ENCODE results near the gene FGF22.
"Not testable (repeated sequence)": the region's sequence is repeated elsewhere in the genome, so short reads cannot be mapped to it uniquely, and the experiment has no call there.

Gene FGF22

DNA sequence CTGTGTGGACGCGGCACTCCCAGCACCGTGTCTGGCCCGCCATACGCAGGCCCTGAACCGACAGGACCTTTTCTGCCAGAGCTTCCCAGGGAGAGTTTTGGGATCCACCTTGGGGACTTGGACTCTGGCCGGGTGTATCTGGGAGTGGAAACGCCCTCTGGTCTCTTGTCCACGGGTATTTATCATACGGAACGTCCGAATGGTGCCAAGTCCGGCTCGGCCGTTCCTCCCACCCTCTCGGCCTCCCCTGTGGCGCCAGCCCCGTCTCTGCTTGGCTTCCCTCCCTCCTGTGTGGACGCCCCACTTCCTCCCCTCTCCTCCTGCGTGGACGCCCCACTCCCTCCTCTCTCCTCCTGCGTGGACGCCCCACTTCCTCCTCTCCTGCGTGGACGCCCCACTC lies 37.9 kb upstream of the FGF22 start:
- no peak overlapping the region for H3K4me3 ChIP-seq (replicated peaks; ENCODE audit: low read depth, low read length)
- TF ChIP-seq CTCF (IDR thresholded peaks at IDR 0.05; ENCODE audit: low read length, missing control alignments) = no peak
- no peak for DNase-seq (ENCODE audit: low read depth)

- H3K4me3 ChIP-seq (replicated peaks; ENCODE audit: low read depth, low read length) = no peak overlapping the region
- DNase-seq (ENCODE audit: low read depth) = no peak
- no peak for TF ChIP-seq CTCF (IDR thresholded peaks at IDR 0.05; ENCODE audit: low read length, missing control alignments)
Observed at GRCh38 chr19:602391-603301, 37.0 kb upstream of the FGF22 start.

DNA sequence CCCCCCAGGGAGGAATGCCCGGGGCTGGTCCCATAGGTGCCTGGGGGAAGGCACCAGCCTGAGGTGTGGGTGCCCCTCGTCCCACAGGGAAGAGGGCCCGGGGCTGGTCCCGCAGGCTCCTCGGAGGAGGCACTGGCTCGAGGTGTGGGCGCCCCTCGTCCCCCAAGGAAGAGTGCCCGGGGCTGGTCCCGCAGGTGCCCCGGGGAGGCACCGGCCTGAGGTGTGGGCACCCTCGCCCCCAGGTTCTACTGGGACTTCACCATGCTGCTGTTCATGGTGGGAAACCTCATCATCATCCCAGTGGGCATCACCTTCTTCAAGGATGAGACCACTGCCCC lies 36.4 kb upstream of the FGF22 start:
- DNase-seq (ENCODE audit: low read depth); H3K4me3 ChIP-seq (replicated peaks; ENCODE audit: low read depth, low read length): not testable (repeated sequence)

DNA sequence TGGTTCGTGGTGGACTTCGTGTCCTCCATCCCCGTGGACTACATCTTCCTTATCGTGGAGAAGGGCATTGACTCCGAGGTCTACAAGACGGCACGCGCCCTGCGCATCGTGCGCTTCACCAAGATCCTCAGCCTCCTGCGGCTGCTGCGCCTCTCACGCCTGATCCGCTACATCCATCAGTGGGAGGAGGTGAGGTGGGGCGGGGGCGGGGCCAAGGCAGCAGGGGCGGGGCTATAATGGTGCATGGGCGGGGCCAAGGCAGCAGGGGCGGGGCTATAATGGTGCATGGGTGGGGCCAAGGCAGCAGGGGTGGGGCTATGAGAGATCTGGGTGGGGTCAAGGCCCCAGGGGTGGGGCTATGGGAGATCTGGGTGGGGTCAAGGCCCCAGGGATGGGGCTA lies 35.9 kb upstream of the FGF22 start:
- not testable (repeated sequence) for DNase-seq (ENCODE audit: low read depth); H3K4me3 ChIP-seq (replicated peaks; ENCODE audit: low read depth, low read length)

- no peak overlapping the region for H3K4me3 ChIP-seq (replicated peaks; ENCODE audit: low read depth, low read length)
- no peak for DNase-seq (ENCODE audit: low read depth)
- TF ChIP-seq CTCF (IDR thresholded peaks at IDR 0.05; ENCODE audit: low read length, missing control alignments) = no peak
Observed at GRCh38 chr19:604355-604754, 35.3 kb upstream of the FGF22 start.

- not testable (repeated sequence) for DNase-seq (ENCODE audit: low read depth); H3K4me3 ChIP-seq (replicated peaks; ENCODE audit: low read depth, low read length)
Observed at GRCh38 chr19:605061-605971, 34.4 kb upstream of the FGF22 start.

DNA sequence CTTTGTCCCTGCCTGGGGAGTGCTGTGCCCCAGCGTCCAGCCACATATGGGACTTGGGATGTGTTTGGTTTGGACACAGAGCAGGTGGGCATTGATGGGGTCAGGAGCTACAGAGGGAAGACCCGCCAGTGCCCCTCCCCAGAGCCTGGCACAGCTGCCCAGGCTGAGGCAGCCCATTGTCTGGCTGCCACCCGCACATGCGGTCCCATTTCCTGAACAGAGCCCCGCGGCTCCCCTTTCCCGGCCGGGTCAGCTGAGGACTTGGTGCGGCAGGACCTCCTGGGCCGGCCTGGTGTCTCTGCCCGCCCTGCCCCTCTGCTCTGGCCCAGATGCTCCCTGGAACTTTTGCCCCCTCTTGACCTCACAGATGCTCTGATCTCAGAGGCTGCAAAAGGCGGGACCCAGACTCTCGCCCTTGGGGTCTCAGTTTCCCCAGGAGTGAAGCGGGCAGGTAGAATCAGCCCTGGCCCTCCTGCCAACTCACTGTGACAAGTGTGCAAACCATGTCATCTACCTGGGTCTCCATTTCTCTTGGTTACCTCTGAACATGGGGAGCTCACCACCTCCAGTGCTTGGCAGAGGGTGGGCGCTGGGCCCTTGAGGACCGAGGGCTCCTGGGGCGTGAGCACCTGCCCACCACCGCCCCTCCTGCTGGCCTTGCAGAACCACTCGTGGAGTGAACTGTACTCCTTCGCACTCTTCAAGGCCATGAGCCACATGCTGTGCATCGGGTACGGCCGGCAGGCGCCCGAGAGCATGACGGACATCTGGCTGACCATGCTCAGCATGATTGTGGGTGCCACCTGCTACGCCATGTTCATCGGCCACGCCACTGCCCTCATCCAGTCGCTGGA lies 32.2 kb upstream of the FGF22 start:
- DNase-seq (ENCODE audit: low read depth) = no peak
- H3K4me3 ChIP-seq (replicated peaks; ENCODE audit: low read depth, low read length) = no peak overlapping the region
- no peak for TF ChIP-seq CTCF (IDR thresholded peaks at IDR 0.05; ENCODE audit: low read length, missing control alignments)
